Mammary epithelial cell (primary cell): Measurements from ENCODE around the gene OMG.

Experiments
- EZH2 ChIP-seq: IDR thresholded peaks from 2 replicates; pipeline ENCODE4 v1.6.1; 2012; ENCODE audit warnings: low read length, inconsistent platforms, borderline replicate concordance
- TF ChIP-seq, protein P1 (sequence below), 2 donors: IDR thresholded peaks in 1 of 2; conservative IDR thresholded peaks in 1 of 2; 2 replicates each; pipeline ENCODE4 v1.5.1; 2011 to 2012; ENCODE audit warnings: inconsistent platforms in 2 of 2, low read length in 2 of 2, mild to moderate bottlenecking in 2 of 2, control low read depth in 1 of 2, low read depth in 1 of 2; ENCODE audit not compliant: insufficient read depth in 1 of 2; ENCODE audit errors: extremely low read depth in 1 of 2

GRCh38 chr17:31256936-31257335 is 40.1 kb downstream of the OMG start:
- no peak for TF ChIP-seq EZH2
- TF ChIP-seq, protein P1, sequence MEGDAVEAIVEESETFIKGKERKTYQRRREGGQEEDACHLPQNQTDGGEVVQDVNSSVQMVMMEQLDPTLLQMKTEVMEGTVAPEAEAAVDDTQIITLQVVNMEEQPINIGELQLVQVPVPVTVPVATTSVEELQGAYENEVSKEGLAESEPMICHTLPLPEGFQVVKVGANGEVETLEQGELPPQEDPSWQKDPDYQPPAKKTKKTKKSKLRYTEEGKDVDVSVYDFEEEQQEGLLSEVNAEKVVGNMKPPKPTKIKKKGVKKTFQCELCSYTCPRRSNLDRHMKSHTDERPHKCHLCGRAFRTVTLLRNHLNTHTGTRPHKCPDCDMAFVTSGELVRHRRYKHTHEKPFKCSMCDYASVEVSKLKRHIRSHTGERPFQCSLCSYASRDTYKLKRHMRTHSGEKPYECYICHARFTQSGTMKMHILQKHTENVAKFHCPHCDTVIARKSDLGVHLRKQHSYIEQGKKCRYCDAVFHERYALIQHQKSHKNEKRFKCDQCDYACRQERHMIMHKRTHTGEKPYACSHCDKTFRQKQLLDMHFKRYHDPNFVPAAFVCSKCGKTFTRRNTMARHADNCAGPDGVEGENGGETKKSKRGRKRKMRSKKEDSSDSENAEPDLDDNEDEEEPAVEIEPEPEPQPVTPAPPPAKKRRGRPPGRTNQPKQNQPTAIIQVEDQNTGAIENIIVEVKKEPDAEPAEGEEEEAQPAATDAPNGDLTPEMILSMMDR (conservative IDR thresholded peaks at IDR 0.05 in 1 of 2, IDR thresholded peaks at IDR 0.05 in 1 of 2; ENCODE audit: extremely low read depth in 1 of 2, insufficient read depth in 1 of 2, low read depth in 1 of 2, low read length in 2 of 2): no peak
